OCI-LY1 (cell line): ENCODE results near the gene NFIB.

Source experiments
- H2AFZ ChIP-seq: fragments of 200-600 bp; sonication (generic), shearing (Covaris generic); 2 replicates; pipeline ENCODE4 v1.6.0; 2014; ENCODE audit warnings: antibody characterized with exemption, mild to moderate bottlenecking, low read length
- H3F3A ChIP-seq: fragments of 200-600 bp; sonication (generic), shearing (Covaris generic); 2 replicates; pipeline ENCODE4 v1.6.0; 2014; ENCODE audit warnings: mild to moderate bottlenecking, antibody characterized with exemption, low read length, moderate library complexity; ENCODE audit not compliant: insufficient read depth
- H3K27ac ChIP-seq: fragments of 200-600 bp; sonication (generic); 2 replicates; pipeline ENCODE4 v1.5.1; 2014; ENCODE audit warnings: low read length, mixed run types, mild to moderate bottlenecking, low read depth; ENCODE audit not compliant: poor library complexity, severe bottlenecking
- H3K27me3 ChIP-seq: fragments of 200-600 bp; sonication (generic); 2 replicates; pipeline ENCODE4 v1.6.0; 2014; ENCODE audit warnings: antibody characterized with exemption, mild to moderate bottlenecking, low read length, moderate library complexity; ENCODE audit not compliant: insufficient read depth
- H3K36me3 ChIP-seq: fragments of 200-600 bp; sonication (generic); 2 replicates; pipeline ENCODE4 v1.6.1; 2014; ENCODE audit warnings: mild to moderate bottlenecking, antibody characterized with exemption, low read length, moderate library complexity, mixed read lengths; ENCODE audit not compliant: insufficient read depth
- H3K4me1 ChIP-seq: fragments of 200-600 bp; sonication (generic); 2 replicates; pipeline ENCODE4 v1.5.1; 2014; ENCODE audit warnings: mild to moderate bottlenecking, low read length, moderate library complexity; ENCODE audit not compliant: insufficient read depth, severe bottlenecking
- H3K4me2 ChIP-seq: fragments of 200-600 bp; sonication (generic), shearing (Covaris generic); 2 replicates; pipeline ENCODE4 v1.6.1; 2014; ENCODE audit warnings: low read length
- H3K4me3 ChIP-seq: fragments of 200-600 bp; sonication (generic); 2 replicates; pipeline ENCODE4 v1.5.1; 2014; ENCODE audit warnings: low read length, low read depth, mild to moderate bottlenecking, mixed read lengths; ENCODE audit not compliant: poor library complexity, severe bottlenecking
- H3K79me2 ChIP-seq: fragments of 200-600 bp; shearing (Covaris generic); 2 replicates; pipeline ENCODE4 v1.6.1; 2016; ENCODE audit warnings: mixed run types, low read length, mixed read lengths; ENCODE audit not compliant: insufficient read depth
- H3K9ac ChIP-seq: fragments of 200-600 bp; sonication (generic), shearing (Covaris generic); 2 replicates; pipeline ENCODE4 v1.6.1; 2014; ENCODE audit warnings: mild to moderate bottlenecking, low read length, mixed read lengths
- H3K9me2 ChIP-seq: fragments of 200-600 bp; sonication (generic), shearing (Covaris generic); 2 replicates; pipeline ENCODE4 v1.6.1; 2014; ENCODE audit warnings: low read depth, mild to moderate bottlenecking, low read length, mixed read lengths
- H3K9me3 ChIP-seq: fragments of 200-600 bp; shearing (Covaris generic); 2 replicates; pipeline ENCODE4 v1.6.1; 2014; ENCODE audit warnings: low read length, mixed read lengths
- H4K20me1 ChIP-seq: fragments of 200-600 bp; sonication (generic), shearing (Covaris generic); 2 replicates; pipeline ENCODE4 v1.6.0; 2016; ENCODE audit warnings: mild to moderate bottlenecking, low read length; ENCODE audit not compliant: insufficient read depth
- CTCF ChIP-seq: fragments of 200-600 bp; sonication (generic), shearing (Covaris generic); IDR thresholded peaks from 2 replicates; pipeline ENCODE4 v1.5.1; 2017; ENCODE audit warnings: mild to moderate bottlenecking, antibody characterized with exemption, low read length, moderate library complexity, mixed read lengths
- EZH2 ChIP-seq: fragments of 200-600 bp; sonication (generic), shearing (Covaris generic); IDR thresholded peaks from 2 replicates; pipeline ENCODE4 v1.8.0; 2017; ENCODE audit warnings: borderline replicate concordance, mixed run types, mild to moderate bottlenecking, antibody characterized with exemption, low read length, moderate library complexity, mixed read lengths

NFIB gene

GRCh38 chr9:14112226-14112625 is 201.7 kb downstream of the NFIB start:
- Histone ChIP-seq H3K4me2 (no peak overlapping the region), H3K36me3 (no peaks in the 10 kb centered on the region), H3K4me3 (no peak overlapping the region), H2AFZ (no peak overlapping the region), H4K20me1 (no peaks in the 10 kb centered on the region), H3K79me2 (no peaks in the 10 kb centered on the region), H3K4me1 (no peaks in the 10 kb centered on the region), H3K27me3 (no peaks in the 10 kb centered on the region), H3K27ac (no peak overlapping the region), H3K9me3 (no peaks in the 10 kb centered on the region), H3K9me2 (no peaks in the 10 kb centered on the region), H3F3A (no peaks in the 10 kb centered on the region), H3K9ac (no peak overlapping the region)
- no peak for TF ChIP-seq EZH2

GRCh38 chr9:14111696-14112095 is 202.2 kb downstream of the NFIB start:
- Histone ChIP-seq H4K20me1 (no peaks in the 10 kb centered on the region), H3K4me2 (no peak overlapping the region), H2AFZ (no peak overlapping the region), H3K4me1 (no peaks in the 10 kb centered on the region), H3K27me3 (no peaks in the 10 kb centered on the region), H3K9me3 (no peaks in the 10 kb centered on the region), H3K9ac (no peak overlapping the region), H3K79me2 (no peaks in the 10 kb centered on the region), H3F3A (no peaks in the 10 kb centered on the region), H3K4me3 (no peak overlapping the region), H3K9me2 (no peaks in the 10 kb centered on the region), H3K36me3 (no peaks in the 10 kb centered on the region), H3K27ac (no peak overlapping the region)
- TF ChIP-seq CTCF (no peak), EZH2 (no peak)

DNA sequence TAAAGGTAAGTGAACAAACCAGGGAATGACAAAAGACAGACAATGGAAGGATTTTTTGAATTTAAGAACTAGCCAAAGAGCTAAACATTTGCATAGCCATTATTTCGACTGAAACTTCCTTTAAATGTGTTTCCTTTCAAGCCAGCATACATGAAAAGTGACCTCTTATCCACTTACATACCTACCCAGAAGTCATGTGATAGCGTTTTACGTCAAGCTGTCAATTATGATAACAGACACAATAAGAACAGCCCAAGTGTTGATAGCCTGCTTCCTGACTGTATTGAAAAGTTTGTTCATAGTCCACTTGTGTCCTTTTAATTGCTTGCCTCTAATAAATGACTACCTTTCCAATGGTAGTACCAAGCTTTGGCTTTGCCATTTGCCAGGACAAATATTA is 206.0 kb downstream of the NFIB start:
- H3K4me2 ChIP-seq: no peak overlapping the region
- H3K4me3 ChIP-seq: no peak overlapping the region
- H3K4me1 ChIP-seq: no peaks in the 10 kb centered on the region
- no peak overlapping the region for H3K9ac ChIP-seq
- no peaks in the 10 kb centered on the region for H3K79me2 ChIP-seq
- H3F3A ChIP-seq: no peaks in the 10 kb centered on the region
- no peaks in the 10 kb centered on the region for H3K27me3 ChIP-seq
- no peaks in the 10 kb centered on the region for H4K20me1 ChIP-seq
- H3K9me3 ChIP-seq: no peaks in the 10 kb centered on the region
- TF ChIP-seq CTCF (no peak), EZH2 (no peak)
- no peak overlapping the region for H3K27ac ChIP-seq
- no peak overlapping the region for H2AFZ ChIP-seq
- no peaks in the 10 kb centered on the region for H3K9me2 ChIP-seq
- no peaks in the 10 kb centered on the region for H3K36me3 ChIP-seq

DNA sequence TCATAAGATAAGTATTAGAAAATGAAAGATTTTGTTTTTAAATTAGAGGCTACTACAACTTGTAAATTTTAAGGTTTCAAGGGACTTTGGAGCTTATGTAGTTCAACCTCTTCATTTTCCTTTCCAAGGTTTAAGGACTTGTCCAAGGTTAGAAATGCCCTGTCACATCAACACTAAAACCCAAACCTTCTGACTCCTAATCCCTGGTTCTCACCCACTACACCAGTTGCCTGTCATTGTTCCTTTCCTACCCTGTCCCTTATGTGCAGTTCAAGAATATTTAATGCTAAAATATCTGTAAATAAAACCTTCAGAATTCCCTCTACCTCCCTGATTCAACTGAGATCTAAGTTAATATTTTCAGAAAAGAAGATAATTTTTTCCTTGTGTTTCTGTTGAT is 206.4 kb downstream of the NFIB start:
- no peaks in the 10 kb centered on the region for H3K27me3 ChIP-seq
- H3K79me2 ChIP-seq: no peaks in the 10 kb centered on the region
- no peak overlapping the region for H2AFZ ChIP-seq
- no peak overlapping the region for H3K9ac ChIP-seq
- H3K9me3 ChIP-seq: no peaks in the 10 kb centered on the region
- no peak overlapping the region for H3K4me2 ChIP-seq
- H3K4me3 ChIP-seq: no peak overlapping the region
- no peaks in the 10 kb centered on the region for H3K4me1 ChIP-seq
- TF ChIP-seq EZH2: no peak
- TF ChIP-seq CTCF: no peak
- H3K36me3 ChIP-seq: no peaks in the 10 kb centered on the region
- no peaks in the 10 kb centered on the region for H3K9me2 ChIP-seq
- H4K20me1 ChIP-seq: no peaks in the 10 kb centered on the region
- no peak overlapping the region for H3K27ac ChIP-seq
- H3F3A ChIP-seq: no peaks in the 10 kb centered on the region
